Activated T-helper 1 cell treated with anti-CD3 and anti-CD28 coated beads, Interleukin-12 subunit alpha, Interleukin-12 subunit beta, Interleukin-2, Interleukin-4 antibody, amounts not matched to agents 30 ng/mL and 10 ng/mL and 1 ng/mL, durations not matched to agents 14 hours and 24 hours and 36 hours (primary cell): Measurements from ENCODE around the gene MARCHF6. TPM values are rescaled to one million over a fixed set of nuclear protein-coding genes. Genes with fewer than 3 reads are reported as not detected.
"Not testable (repeated sequence)": the region's sequence is repeated elsewhere in the genome, so short reads cannot be mapped to it uniquely, and the experiment has no call there.

ENCODE experiments used
- DNase-seq: peaks from one replicate; pipeline ENCODE4 v3.0.0; 2021; ENCODE audit warnings: low spot score
- H3K27ac Mint-ChIP-seq: one replicate; pipeline ENCODE4 v1.8.0; 2021; ENCODE audit warnings: mild to moderate bottlenecking, mixed read lengths
- H3K27me3 Mint-ChIP-seq: one replicate; pipeline ENCODE4 v1.8.0; 2022; ENCODE audit warnings: mild to moderate bottlenecking, moderate library complexity, mixed read lengths; ENCODE audit not compliant: insufficient read depth
- H3K36me3 Mint-ChIP-seq: one replicate; pipeline ENCODE4 v1.8.0; 2021; ENCODE audit warnings: low read depth, mixed read lengths
- H3K4me1 Mint-ChIP-seq: one replicate; pipeline ENCODE4 v1.8.0; 2021; ENCODE audit warnings: low read depth, mixed read lengths
- H3K4me3 Mint-ChIP-seq: one replicate; pipeline ENCODE4 v1.8.0; 2021; ENCODE audit warnings: mild to moderate bottlenecking, moderate library complexity, mixed read lengths
- H3K9me3 Mint-ChIP-seq: one replicate; pipeline ENCODE4 v1.8.0; 2021; ENCODE audit warnings: mixed read lengths
- intact Hi-C: fragments of 100-400 bp; cut with micrococcal nuclease; formaldehyde crosslinking; loops from one replicate; pipeline ENCODE4 v1.15.1; 2024
- total RNA-seq: library from RNA; stranded (reverse); gene quantifications from 2 replicates; pipeline ENCODE4 v1.2.3, GENCODE V29; 2022

The MARCHF6 gene
- total RNA-seq, 1 donor from 2014 or later, result 98.8 TPM

DNA sequence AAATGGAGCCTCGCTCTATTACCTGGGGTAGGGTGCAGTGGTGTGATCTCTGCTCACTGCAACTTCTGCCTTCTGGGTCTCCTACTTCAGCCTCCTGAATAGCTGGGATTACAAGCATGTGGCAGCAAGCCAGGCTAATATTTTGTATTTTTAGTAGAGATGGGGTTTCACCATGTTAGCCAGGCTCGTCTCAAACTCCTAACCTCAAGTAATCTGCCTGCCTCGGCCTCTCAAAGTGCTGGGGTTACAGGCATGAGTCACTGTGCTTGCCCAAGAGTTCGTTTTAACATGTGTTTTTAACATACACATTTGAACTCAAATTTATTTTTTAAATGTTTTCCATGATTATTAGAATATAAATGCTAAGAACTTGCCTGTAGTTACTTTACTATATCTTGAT, 34.2 kb downstream of the MARCHF6 start:
- no peak overlapping the region for H3K4me3 Mint-ChIP-seq
- H3K4me1 Mint-ChIP-seq, result peaks cover 5% of the 10 kb centered on the region
- peaks cover 31% of the 10 kb centered on the region for H3K36me3 Mint-ChIP-seq
- no peak for DNase-seq
- H3K9me3 Mint-ChIP-seq, result no peaks in the 10 kb centered on the region
- no peaks in the 10 kb centered on the region for H3K27me3 Mint-ChIP-seq
- intact Hi-C loops, result no loop called here
- no peak overlapping the region for H3K27ac Mint-ChIP-seq

DNA sequence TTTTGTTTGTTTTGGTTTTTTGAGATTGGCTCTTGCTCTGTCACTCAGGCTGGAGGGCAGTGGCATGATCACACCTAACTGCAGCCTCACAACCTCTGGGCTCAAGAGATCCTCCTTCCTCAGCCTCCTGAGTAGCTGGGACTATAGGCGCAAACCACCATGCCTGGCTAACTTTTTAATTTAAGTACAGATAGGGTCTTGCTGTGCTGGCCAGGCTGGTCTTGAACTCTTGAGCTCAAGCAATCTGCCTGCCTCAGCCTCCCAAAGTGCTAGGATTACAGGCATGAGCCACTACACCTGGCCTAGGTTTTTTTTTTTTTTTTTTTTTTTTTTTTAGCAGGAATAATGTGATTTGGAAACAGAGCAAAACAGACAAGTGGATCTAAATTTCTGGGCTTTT, 37.6 kb downstream of the MARCHF6 start:
- no peaks in the 10 kb centered on the region for H3K4me1 Mint-ChIP-seq
- no peak overlapping the region for H3K27ac Mint-ChIP-seq
- intact Hi-C loops, result no loop called here
- H3K27me3 Mint-ChIP-seq, result no peaks in the 10 kb centered on the region
- peaks cover 38% of the 10 kb centered on the region for H3K36me3 Mint-ChIP-seq
- no peaks in the 10 kb centered on the region for H3K9me3 Mint-ChIP-seq
- H3K4me3 Mint-ChIP-seq, result no peak overlapping the region
- DNase-seq, result no peak

DNA sequence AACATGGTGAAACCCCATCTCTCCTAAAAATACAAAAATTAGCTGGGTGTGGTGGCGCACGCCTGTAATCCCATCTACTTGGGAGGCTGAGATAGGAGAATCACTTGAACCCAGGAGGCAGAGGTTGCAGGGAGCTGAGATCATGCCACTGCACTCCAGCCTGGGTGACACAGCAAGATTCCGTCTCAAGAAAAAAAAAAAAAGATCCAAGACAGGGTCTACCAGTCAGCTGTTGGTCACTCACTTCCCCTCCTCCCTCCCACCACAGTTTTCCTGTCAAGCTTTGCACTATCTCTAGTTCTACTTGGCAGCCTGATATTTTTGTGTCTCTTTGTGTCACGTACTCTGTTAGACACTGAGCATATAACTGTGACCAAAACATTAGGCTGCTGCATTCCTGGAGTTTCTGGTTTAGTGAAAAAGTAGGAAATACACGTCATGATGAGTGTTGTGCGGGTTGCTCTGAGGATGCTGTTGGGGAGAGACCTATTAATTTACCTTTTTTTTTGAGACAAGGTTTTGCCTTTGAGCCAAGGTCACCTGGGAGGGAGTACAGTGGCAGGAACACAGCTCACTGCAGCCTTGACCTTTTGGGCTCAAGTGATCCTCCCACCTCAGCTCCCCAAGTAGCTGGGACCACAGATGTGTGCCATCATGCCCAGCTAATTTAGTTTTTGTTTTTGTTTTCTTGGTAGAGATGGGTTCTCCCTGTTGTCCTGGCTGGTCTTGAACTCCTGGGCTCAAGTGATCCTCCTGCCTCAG, 39.3 kb downstream of the MARCHF6 start:
- H3K4me1 Mint-ChIP-seq, DNase-seq, H3K27me3 Mint-ChIP-seq, H3K4me3 Mint-ChIP-seq, H3K27ac Mint-ChIP-seq, H3K9me3 Mint-ChIP-seq, intact Hi-C loops: not testable (repeated sequence)
- H3K36me3 Mint-ChIP-seq, result peaks cover 43% of the 10 kb centered on the region

DNA sequence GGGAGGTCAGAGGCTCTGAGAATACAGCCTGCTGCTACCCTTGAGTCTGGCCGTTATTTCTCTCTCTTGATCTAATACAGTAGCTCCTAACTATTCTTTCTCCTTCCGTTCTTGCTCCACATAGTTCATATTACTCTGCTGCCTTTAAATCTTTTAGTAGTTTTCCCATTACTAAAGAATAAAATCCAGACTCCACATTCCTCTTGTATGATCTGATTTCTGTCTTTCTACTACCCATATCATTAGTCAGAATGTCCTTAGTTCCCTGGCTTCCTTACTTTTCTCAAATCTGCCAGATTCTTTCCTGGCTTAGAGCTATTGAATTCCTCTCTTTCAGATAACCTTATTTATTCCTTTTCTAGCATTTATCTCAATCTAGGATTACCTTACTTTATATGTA, 40.0 kb downstream of the MARCHF6 start:
- no peaks in the 10 kb centered on the region for H3K27me3 Mint-ChIP-seq
- H3K9me3 Mint-ChIP-seq, result no peaks in the 10 kb centered on the region
- no peak overlapping the region for H3K27ac Mint-ChIP-seq
- H3K36me3 Mint-ChIP-seq, result peaks cover 42% of the 10 kb centered on the region
- no peak overlapping the region for H3K4me3 Mint-ChIP-seq
- intact Hi-C loops, result no loop called here
- no peak for DNase-seq
- no peaks in the 10 kb centered on the region for H3K4me1 Mint-ChIP-seq

DNA sequence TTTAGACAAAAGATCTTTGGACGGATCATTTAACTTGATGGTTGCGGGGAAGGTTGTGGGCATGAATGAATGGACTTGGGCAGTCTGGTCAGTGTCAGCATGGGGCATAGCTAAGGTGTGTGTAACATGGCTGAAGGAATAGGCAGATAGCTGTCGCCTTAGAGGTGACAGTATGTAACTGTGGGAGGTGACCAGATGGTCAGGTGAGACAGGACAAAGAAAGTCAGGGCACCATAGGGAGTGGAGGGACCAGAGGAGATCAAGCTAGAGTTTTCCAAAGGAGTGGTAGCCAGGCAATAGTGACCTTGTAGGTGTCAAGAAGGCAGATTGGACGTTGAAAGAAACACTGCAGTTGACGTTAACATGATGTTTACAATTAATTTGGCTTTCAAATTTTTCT, 43.1 kb downstream of the MARCHF6 start:
- Mint-ChIP-seq H3K27ac (no peak overlapping the region), H3K27me3 (no peaks in the 10 kb centered on the region)

DNA sequence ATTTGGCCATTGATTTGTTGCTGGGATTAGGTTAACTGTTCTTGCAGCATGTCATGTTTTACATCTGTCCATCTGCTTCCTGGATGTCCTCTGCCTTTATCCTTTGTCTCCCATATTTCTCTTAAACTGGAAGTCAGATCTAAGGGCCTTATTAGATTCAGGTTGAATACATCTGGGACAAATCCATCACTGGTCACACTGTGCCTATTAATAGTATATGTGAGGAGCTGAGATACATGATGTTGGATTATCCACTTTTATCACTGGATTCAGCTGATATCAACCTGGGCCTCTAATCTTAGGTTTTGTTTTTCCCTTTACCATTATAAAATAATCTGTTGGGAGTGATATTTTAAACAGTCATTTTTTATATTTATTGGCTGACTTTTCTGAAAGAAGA, 46.3 kb downstream of the MARCHF6 start:
- DNase-seq, result no peak
- no peak overlapping the region for H3K27ac Mint-ChIP-seq
- intact Hi-C loops, result no loop called here
- H3K27me3 Mint-ChIP-seq, result no peaks in the 10 kb centered on the region
- H3K36me3 Mint-ChIP-seq, result peaks cover 45% of the 10 kb centered on the region
- no peaks in the 10 kb centered on the region for H3K9me3 Mint-ChIP-seq
- peaks cover 10% of the 10 kb centered on the region for H3K4me1 Mint-ChIP-seq
- H3K4me3 Mint-ChIP-seq, result no peak overlapping the region

More for the DNA sequence above, 43.1 kb downstream of the MARCHF6 start:
- intact Hi-C loops, result no loop called here
- Mint-ChIP-seq H3K9me3 (no peaks in the 10 kb centered on the region), H3K4me3 (no peak overlapping the region), H3K4me1 (peaks cover 10% of the 10 kb centered on the region), H3K36me3 (peaks cover 49% of the 10 kb centered on the region)
- DNase-seq, result no peak

DNA sequence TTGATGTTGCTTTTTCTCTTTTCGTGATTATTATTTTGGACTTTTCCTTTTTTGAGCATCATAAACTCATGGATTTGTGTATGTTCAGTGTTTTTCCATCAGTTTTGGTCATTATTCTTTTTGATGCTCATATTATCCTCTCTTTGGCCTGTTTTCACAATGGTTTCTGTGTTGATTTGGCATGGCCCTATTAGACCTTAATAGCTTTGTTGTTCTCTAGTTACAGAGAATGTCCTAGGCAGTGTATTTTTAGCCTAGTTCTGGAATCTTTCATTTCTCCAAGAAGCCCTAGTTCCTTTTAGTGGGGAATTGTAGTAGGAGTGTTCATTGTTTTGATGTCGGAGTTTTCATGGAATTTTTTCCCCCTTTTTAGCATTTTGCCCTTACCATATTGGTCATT, 46.9 kb downstream of the MARCHF6 start:
- Mint-ChIP-seq H3K4me1 (peaks cover 10% of the 10 kb centered on the region), H3K27me3 (no peaks in the 10 kb centered on the region), H3K27ac (no peak overlapping the region), H3K36me3 (peaks cover 42% of the 10 kb centered on the region), H3K9me3 (no peaks in the 10 kb centered on the region), H3K4me3 (no peak overlapping the region)
- intact Hi-C loops, result no loop called here
- no peak for DNase-seq

DNA sequence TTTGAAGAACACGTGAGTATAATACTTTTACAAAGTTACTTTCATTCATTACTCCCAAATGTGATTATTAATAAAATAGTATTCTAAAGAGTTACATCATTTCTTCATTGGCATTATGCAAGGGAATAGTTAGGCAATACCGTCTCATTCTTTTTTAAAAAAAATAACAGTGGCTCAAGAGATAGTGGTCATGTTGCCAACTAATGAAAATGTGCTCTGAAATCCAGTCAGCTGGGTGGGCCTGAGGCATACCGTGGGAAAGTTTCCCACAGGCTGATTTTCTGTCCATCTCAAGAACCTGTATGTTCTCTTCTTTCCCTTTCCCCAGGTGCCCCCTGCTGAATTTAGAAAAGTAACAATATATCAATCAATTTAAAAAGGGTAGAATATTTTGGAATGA, 47.3 kb downstream of the MARCHF6 start:
- peaks cover 40% of the 10 kb centered on the region for H3K36me3 Mint-ChIP-seq
- no peaks in the 10 kb centered on the region for H3K9me3 Mint-ChIP-seq
- H3K4me1 Mint-ChIP-seq, result peaks cover 10% of the 10 kb centered on the region
- DNase-seq, result no peak
- intact Hi-C loops, result no loop called here
- no peaks in the 10 kb centered on the region for H3K27me3 Mint-ChIP-seq
- H3K4me3 Mint-ChIP-seq, result no peak overlapping the region
- H3K27ac Mint-ChIP-seq, result no peak overlapping the region

DNA sequence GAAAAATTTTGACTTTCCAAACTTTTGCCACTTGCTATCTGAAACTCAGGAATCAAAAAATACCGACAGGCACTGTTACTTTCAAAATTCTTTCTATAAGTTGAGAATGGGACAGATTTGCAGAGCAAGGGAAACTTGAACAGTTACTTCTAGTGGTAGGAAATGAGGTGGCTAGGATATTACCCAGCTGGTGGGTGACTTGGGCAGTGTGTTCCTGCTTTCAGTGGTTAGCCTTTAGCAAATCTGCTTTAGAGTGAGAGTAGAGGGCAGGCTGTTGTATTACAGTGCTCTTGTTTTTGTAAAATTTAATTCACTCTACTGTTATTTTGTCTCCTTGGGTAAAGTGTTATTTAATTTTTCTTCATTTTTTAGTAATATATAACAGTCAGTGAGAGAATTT, 48.0 kb downstream of the MARCHF6 start:
- no peaks in the 10 kb centered on the region for H3K9me3 Mint-ChIP-seq
- no peaks in the 10 kb centered on the region for H3K27me3 Mint-ChIP-seq
- H3K36me3 Mint-ChIP-seq, result peaks cover 38% of the 10 kb centered on the region
- no peak for DNase-seq
- H3K27ac Mint-ChIP-seq, result no peak overlapping the region
- intact Hi-C loops, result no loop called here
- peaks cover 10% of the 10 kb centered on the region for H3K4me1 Mint-ChIP-seq
- H3K4me3 Mint-ChIP-seq, result no peak overlapping the region

Other genes with a start within 250 kb of the MARCHF6 start
- 25.1 and 30.4 TPM in 2 replicates for gene ATPSCKMT, start 103.8 kb upstream of the MARCHF6 start, total RNA-seq
- 511 and 512 TPM in 2 replicates for gene CCT5, start 103.4 kb upstream of the MARCHF6 start, total RNA-seq
- gene CMBL, start 45.8 kb upstream of the MARCHF6 start, total RNA-seq, result 0.20 and 0.29 TPM in 2 replicates
- gene ROPN1L, start 88.2 kb downstream of the MARCHF6 start, total RNA-seq, result 0.16 and 0.20 TPM in 2 replicates
- 21.4 and 21.5 TPM in 2 replicates for gene ANKRD33B, start 210.4 kb downstream of the MARCHF6 start, total RNA-seq